Hindlimb muscle (tissue), 1 donor: ENCODE results near the gene FOCAD. TPM values are rescaled to one million over a fixed set of nuclear protein-coding genes. Genes with fewer than 3 reads are reported as not detected.

ENCODE experiments used
- DNase-seq: peaks from one replicate; pipeline ENCODE4 v3.0.0-alpha.2; 2013
- polyA plus RNA-seq: library from polyadenylated mRNA; unstranded; fragments of 120-200 nt; gene quantifications from one replicate; pipeline ENCODE4 v1.2.1, GENCODE V29; 2013; ENCODE audit not compliant: insufficient read length

Gene FOCAD
- polyA plus RNA-seq, 1 donor: 15.6 TPM

GRCh38 chr9:20880675-20881074 lies 196.6 kb downstream of the FOCAD start:
- DNase-seq: no peak

- DNase-seq: peak; percentile 23
Observed at GRCh38 chr9:20884985-20885593, 201.0 kb downstream of the FOCAD start.

- no peak for DNase-seq
Observed at GRCh38 chr9:20898885-20899554, 215.0 kb downstream of the FOCAD start.

- no peak for DNase-seq
Observed at GRCh38 chr9:20903212-20903611, 219.2 kb downstream of the FOCAD start.

- DNase-seq: no peak
Observed at GRCh38 chr9:20904995-20905394, 220.9 kb downstream of the FOCAD start.

GRCh38 chr9:20906326-20906725 lies 222.3 kb downstream of the FOCAD start:
- no peak for DNase-seq

- DNase-seq: no peak
Observed at GRCh38 chr9:20908461-20908860, 224.4 kb downstream of the FOCAD start.

- DNase-seq: no peak
Observed at GRCh38 chr9:20914556-20914955, 230.5 kb downstream of the FOCAD start.

GRCh38 chr9:20921362-20921761 lies 237.3 kb downstream of the FOCAD start:
- no peak for DNase-seq

GRCh38 chr9:20925256-20926045 lies 241.4 kb downstream of the FOCAD start:
- no peak for DNase-seq

- no peak for DNase-seq
Observed at GRCh38 chr9:20929276-20929675, 245.2 kb downstream of the FOCAD start.

GRCh38 chr9:20930836-20931235 lies 246.8 kb downstream of the FOCAD start:
- no peak for DNase-seq

- no peak for DNase-seq
Observed at GRCh38 chr9:20940447-20941173, 256.6 kb downstream of the FOCAD start.

- DNase-seq: peak; percentile 49
Observed at GRCh38 chr9:20941174-20941690, 257.2 kb downstream of the FOCAD start.

GRCh38 chr9:20944507-20944906 lies 260.4 kb downstream of the FOCAD start:
- DNase-seq: no peak

- DNase-seq: no peak
Observed at GRCh38 chr9:20945269-20945668, 261.2 kb downstream of the FOCAD start.

- no peak for DNase-seq
Observed at GRCh38 chr9:20945856-20946255, 261.8 kb downstream of the FOCAD start.

GRCh38 chr9:20948703-20949102 lies 264.6 kb downstream of the FOCAD start:
- no peak for DNase-seq

- DNase-seq: no peak
Observed at GRCh38 chr9:20950707-20951106, 266.6 kb downstream of the FOCAD start.

GRCh38 chr9:20962536-20963225 lies 278.6 kb downstream of the FOCAD start:
- peak; percentile 59 for DNase-seq

GRCh38 chr9:20972684-20973083 lies 288.6 kb downstream of the FOCAD start:
- no peak for DNase-seq
